WTC11 (cell line): Measurements from ENCODE around the gene BTD.

ENCODE experiments used
- CREB1 ChIP-seq: sonication (generic); formaldehyde crosslinking; IDR thresholded peaks from 2 replicates; pipeline ENCODE4 v1.8.0; 2023; ENCODE audit warnings: mild to moderate bottlenecking, missing genetic modification reagents
- IRF2 ChIP-seq: sonication (generic); formaldehyde crosslinking; IDR thresholded peaks from 2 replicates; pipeline ENCODE4 v1.8.0; 2022; ENCODE audit warnings: low read depth, missing genetic modification reagents, borderline replicate concordance
- NR2C2 ChIP-seq: sonication (generic); formaldehyde crosslinking; IDR thresholded peaks from 2 replicates; pipeline ENCODE4 v1.8.0; 2022; ENCODE audit warnings: mild to moderate bottlenecking, missing genetic modification reagents
- SOX15 ChIP-seq: fragments of 250-450 bp; sonication (Bioruptor Pico); IDR thresholded peaks from 2 replicates; pipeline ENCODE4 v1.9.0; 2021; ENCODE audit warnings: mild to moderate bottlenecking
- TF ChIP-seq, protein P1 (sequence below): fragments of 200-600 bp; IDR thresholded peaks from 2 replicates; pipeline ENCODE4 v1.8.0; 2022; ENCODE audit warnings: antibody characterized with exemption
- TF ChIP-seq, protein P2 (sequence below): sonication (generic); formaldehyde crosslinking; conservative IDR thresholded peaks from 2 replicates; pipeline ENCODE4 v1.8.1; 2022; ENCODE audit warnings: mild to moderate bottlenecking, missing genetic modification reagents

GRCh38 chr3:15602146-15602536 is 596 bp downstream of the BTD start:
- TF ChIP-seq, protein P1, sequence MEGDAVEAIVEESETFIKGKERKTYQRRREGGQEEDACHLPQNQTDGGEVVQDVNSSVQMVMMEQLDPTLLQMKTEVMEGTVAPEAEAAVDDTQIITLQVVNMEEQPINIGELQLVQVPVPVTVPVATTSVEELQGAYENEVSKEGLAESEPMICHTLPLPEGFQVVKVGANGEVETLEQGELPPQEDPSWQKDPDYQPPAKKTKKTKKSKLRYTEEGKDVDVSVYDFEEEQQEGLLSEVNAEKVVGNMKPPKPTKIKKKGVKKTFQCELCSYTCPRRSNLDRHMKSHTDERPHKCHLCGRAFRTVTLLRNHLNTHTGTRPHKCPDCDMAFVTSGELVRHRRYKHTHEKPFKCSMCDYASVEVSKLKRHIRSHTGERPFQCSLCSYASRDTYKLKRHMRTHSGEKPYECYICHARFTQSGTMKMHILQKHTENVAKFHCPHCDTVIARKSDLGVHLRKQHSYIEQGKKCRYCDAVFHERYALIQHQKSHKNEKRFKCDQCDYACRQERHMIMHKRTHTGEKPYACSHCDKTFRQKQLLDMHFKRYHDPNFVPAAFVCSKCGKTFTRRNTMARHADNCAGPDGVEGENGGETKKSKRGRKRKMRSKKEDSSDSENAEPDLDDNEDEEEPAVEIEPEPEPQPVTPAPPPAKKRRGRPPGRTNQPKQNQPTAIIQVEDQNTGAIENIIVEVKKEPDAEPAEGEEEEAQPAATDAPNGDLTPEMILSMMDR: no peak
- no peak for TF ChIP-seq IRF2 (CRISPR knock-in tag)
- TF ChIP-seq, protein P2, sequence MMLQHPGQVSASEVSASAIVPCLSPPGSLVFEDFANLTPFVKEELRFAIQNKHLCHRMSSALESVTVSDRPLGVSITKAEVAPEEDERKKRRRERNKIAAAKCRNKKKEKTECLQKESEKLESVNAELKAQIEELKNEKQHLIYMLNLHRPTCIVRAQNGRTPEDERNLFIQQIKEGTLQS (CRISPR knock-in tag): no peak
- TF ChIP-seq CREB1 (CRISPR knock-in tag): no peak
- no peak for TF ChIP-seq NR2C2 (CRISPR knock-in tag)
- no peak for TF ChIP-seq SOX15 (CRISPR knock-in tag)
